ENCODE data around the gene PLAC8L1.

Gene PLAC8L1

DNA sequence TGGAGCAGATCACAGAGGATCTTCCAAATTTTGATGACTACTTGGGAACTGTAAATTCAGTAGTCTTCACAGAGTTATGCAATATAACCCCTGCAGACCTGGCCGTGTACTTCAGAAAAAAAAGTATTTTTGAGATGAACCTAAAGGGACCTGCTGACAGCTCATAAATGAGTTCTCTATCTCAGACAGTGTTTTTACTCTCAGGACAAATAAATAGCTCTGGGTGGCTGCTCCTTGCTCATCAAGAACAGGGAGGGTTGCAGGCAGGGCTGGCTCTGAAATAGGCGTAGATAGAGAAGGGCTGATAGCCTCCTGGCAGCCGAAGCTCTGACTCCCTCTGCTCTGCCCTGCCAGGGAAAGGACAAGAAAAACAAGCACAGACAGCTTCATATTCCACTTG is 64.8 kb downstream of the PLAC8L1 start:
- DNase-seq = no peak

GRCh38 chr5:146039420-146039819 is 66.0 kb downstream of the PLAC8L1 start:
- no peak for DNase-seq

- no peak for DNase-seq
Observed at GRCh38 chr5:146034605-146035004, 70.8 kb downstream of the PLAC8L1 start.
